ENCODE measurements around the gene HIGD1A. TPM values are rescaled to one million over a fixed set of nuclear protein-coding genes. Genes with fewer than 3 reads are reported as not detected.

Gene HIGD1A
- total RNA-seq, 1 donor from 2014 or later: 150 TPM

DNA sequence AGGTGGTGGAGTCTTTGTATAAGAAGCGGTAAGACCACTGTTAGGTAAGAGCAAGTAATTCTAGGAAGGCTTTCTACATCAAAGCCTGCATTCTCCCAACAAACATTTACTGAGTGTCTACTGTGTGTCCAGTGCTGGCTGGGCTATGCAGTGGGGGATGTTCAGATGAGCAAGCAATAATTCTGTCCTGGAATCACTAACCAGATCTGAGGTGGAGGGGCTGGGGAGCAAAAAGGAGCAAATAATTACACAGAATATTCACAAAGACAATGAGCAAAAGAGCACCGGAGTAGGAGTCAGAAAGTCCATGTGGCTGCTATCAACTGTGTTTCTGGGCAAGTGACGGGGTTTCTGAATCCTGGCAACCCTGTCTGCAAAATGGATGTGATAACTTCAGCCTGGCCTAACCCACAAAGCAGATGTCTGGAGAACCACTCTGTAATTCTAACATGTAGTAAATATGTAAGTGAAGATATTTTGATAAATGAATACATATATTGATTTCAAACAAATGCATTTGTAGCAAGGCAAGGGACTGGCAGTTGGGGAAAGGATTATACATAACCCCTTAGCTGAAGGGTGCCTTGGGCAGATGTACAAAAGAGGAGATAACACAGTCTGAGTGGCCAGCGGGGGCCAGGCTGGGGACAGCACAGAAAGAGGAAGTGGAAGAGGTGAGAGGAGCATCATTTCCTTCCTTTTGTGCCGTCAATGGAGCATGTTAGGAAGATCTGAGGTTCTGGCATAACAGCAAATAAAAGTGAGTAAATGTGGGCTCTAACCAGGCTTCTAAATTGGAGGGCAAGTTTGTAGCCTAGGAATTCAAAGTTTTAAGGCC, 42.6 kb upstream of the HIGD1A start:
- Mint-ChIP-seq H3K9me3 (ENCODE audit: unreplicated experiment) (no peaks in the 10 kb centered on the region), H3K4me3 (ENCODE audit: unreplicated experiment) (no peak overlapping the region), H3K4me1 (ENCODE audit: low read depth, unreplicated experiment) (peaks cover 42% of the 10 kb centered on the region), H3K27ac (ENCODE audit: unreplicated experiment) (peak overlapping the region; percentile 21), H3K27me3 (ENCODE audit: low read depth, unreplicated experiment) (no peaks in the 10 kb centered on the region), H3K36me3 (ENCODE audit: low read depth, unreplicated experiment) (no peaks in the 10 kb centered on the region)
- Histone ChIP-seq H3K79me2 (ENCODE audit: insufficient read depth, low read length) (no peaks in the 10 kb centered on the region), H3K4me1 (ENCODE audit: insufficient read depth, low read length) (no peaks in the 10 kb centered on the region), H3K4me2 (ENCODE audit: low read length) (no peak overlapping the region), H3K9ac (ENCODE audit: low read length) (no peak overlapping the region), H3K27me3 (ENCODE audit: insufficient read depth, low read length) (peaks cover 3% of the 10 kb centered on the region), H3K36me3 (ENCODE audit: insufficient read depth, low read length) (no peaks in the 10 kb centered on the region), H3K27ac (ENCODE audit: low read depth, low read length) (no peak overlapping the region), H2AFZ (ENCODE audit: low read depth, low read length) (no peak overlapping the region), H3K4me3 (ENCODE audit: insufficient read depth, low read depth, low read length) (no peak overlapping the region), H3K9me3 (ENCODE audit: insufficient read depth, low read depth, low read length) (no peaks in the 10 kb centered on the region), H4K20me1 (ENCODE audit: insufficient read depth, low read length) (no peaks in the 10 kb centered on the region)
- TF ChIP-seq EZH2 (IDR thresholded peaks at IDR 0.05; ENCODE audit: insufficient read depth, low read length): no peak
- TF ChIP-seq, protein P1, sequence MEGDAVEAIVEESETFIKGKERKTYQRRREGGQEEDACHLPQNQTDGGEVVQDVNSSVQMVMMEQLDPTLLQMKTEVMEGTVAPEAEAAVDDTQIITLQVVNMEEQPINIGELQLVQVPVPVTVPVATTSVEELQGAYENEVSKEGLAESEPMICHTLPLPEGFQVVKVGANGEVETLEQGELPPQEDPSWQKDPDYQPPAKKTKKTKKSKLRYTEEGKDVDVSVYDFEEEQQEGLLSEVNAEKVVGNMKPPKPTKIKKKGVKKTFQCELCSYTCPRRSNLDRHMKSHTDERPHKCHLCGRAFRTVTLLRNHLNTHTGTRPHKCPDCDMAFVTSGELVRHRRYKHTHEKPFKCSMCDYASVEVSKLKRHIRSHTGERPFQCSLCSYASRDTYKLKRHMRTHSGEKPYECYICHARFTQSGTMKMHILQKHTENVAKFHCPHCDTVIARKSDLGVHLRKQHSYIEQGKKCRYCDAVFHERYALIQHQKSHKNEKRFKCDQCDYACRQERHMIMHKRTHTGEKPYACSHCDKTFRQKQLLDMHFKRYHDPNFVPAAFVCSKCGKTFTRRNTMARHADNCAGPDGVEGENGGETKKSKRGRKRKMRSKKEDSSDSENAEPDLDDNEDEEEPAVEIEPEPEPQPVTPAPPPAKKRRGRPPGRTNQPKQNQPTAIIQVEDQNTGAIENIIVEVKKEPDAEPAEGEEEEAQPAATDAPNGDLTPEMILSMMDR (IDR thresholded peaks at IDR 0.05; ENCODE audit: insufficient read depth, low read depth, low read length): no peak
- FAIRE-seq: no peak
- DNase-seq (ENCODE audit: low read depth): no peak

DNA sequence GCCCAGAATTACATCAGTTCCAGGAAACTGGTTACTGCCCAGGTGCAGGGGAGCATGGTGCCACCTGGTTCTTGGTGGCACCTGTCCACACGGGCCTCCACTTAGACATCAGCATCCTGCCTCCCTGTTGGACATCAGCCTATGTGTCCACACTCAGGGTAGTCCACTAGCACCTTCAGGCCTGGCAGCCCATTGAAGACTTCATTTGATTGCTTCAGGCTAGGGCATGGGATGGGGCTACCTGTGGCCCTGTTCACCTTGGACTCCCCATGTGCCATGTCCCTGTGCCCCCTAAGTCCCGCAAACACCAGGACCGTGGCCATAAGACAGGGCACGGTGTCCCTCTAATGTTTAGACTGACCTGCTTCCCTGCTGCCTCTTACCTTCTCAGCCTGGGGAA, 40.5 kb upstream of the HIGD1A start:
- no peaks in the 10 kb centered on the region for H3K9me3 ChIP-seq (ENCODE audit: insufficient read depth, low read depth, low read length)
- no peaks in the 10 kb centered on the region for H3K27me3 ChIP-seq (ENCODE audit: insufficient read depth, low read length)
- H3K36me3 Mint-ChIP-seq (ENCODE audit: low read depth, unreplicated experiment): no peaks in the 10 kb centered on the region
- H4K20me1 ChIP-seq (ENCODE audit: insufficient read depth, low read length): no peaks in the 10 kb centered on the region
- H3K27me3 Mint-ChIP-seq (ENCODE audit: low read depth, unreplicated experiment): no peaks in the 10 kb centered on the region
- no peak overlapping the region for H2AFZ ChIP-seq (ENCODE audit: low read depth, low read length)
- FAIRE-seq (no peak), DNase-seq (ENCODE audit: low read depth) (no peak)
- peaks cover 29% of the 10 kb centered on the region for H3K4me1 Mint-ChIP-seq (ENCODE audit: low read depth, unreplicated experiment)
- no peak for TF ChIP-seq EZH2 (IDR thresholded peaks at IDR 0.05; ENCODE audit: insufficient read depth, low read length)
- TF ChIP-seq, protein P1 (IDR thresholded peaks at IDR 0.05; ENCODE audit: insufficient read depth, low read depth, low read length): no peak
- H3K27ac ChIP-seq (ENCODE audit: low read depth, low read length): no peak overlapping the region
- H3K9ac ChIP-seq (ENCODE audit: low read length): no peak overlapping the region
- H3K4me3 ChIP-seq (ENCODE audit: insufficient read depth, low read depth, low read length): no peak overlapping the region
- H3K36me3 ChIP-seq (ENCODE audit: insufficient read depth, low read length): no peaks in the 10 kb centered on the region
- H3K79me2 ChIP-seq (ENCODE audit: insufficient read depth, low read length): no peaks in the 10 kb centered on the region
- H3K9me3 Mint-ChIP-seq (ENCODE audit: unreplicated experiment): no peaks in the 10 kb centered on the region
- H3K4me1 ChIP-seq (ENCODE audit: insufficient read depth, low read length): no peaks in the 10 kb centered on the region
- no peak overlapping the region for H3K4me3 Mint-ChIP-seq (ENCODE audit: unreplicated experiment)
- H3K4me2 ChIP-seq (ENCODE audit: low read length): no peak overlapping the region
- no peak overlapping the region for H3K27ac Mint-ChIP-seq (ENCODE audit: unreplicated experiment)

DNA sequence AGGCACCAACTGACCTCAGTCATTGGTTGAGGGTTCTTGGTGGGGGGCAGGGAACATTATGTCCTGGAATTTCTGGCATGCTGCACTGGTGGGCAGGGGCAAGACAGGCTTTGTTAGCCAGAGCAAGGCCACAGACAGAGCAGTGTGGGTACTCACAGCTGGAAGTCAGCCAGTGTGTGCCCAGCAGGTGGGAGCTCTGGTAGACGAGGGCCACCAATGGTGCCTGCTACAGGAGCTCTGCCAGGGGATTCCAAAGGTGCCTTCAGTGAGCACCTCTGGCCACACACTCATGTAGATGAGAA, 40.1 kb upstream of the HIGD1A start:
- no peak overlapping the region for H3K27ac ChIP-seq (ENCODE audit: low read depth, low read length)
- H3K9me3 ChIP-seq (ENCODE audit: insufficient read depth, low read depth, low read length): no peaks in the 10 kb centered on the region
- H4K20me1 ChIP-seq (ENCODE audit: insufficient read depth, low read length): no peaks in the 10 kb centered on the region
- Mint-ChIP-seq H3K4me3 (ENCODE audit: unreplicated experiment) (no peak overlapping the region), H3K4me1 (ENCODE audit: low read depth, unreplicated experiment) (peaks cover 30% of the 10 kb centered on the region), H3K27me3 (ENCODE audit: low read depth, unreplicated experiment) (peaks cover under 1% of the 10 kb centered on the region), H3K36me3 (ENCODE audit: low read depth, unreplicated experiment) (no peaks in the 10 kb centered on the region), H3K27ac (ENCODE audit: unreplicated experiment) (no peak overlapping the region), H3K9me3 (ENCODE audit: unreplicated experiment) (no peaks in the 10 kb centered on the region)
- no peaks in the 10 kb centered on the region for H3K27me3 ChIP-seq (ENCODE audit: insufficient read depth, low read length)
- no peaks in the 10 kb centered on the region for H3K36me3 ChIP-seq (ENCODE audit: insufficient read depth, low read length)
- no peak overlapping the region for H3K4me3 ChIP-seq (ENCODE audit: insufficient read depth, low read depth, low read length)
- no peak overlapping the region for H2AFZ ChIP-seq (ENCODE audit: low read depth, low read length)
- no peak for FAIRE-seq
- no peak overlapping the region for H3K9ac ChIP-seq (ENCODE audit: low read length)
- no peaks in the 10 kb centered on the region for H3K4me1 ChIP-seq (ENCODE audit: insufficient read depth, low read length)
- no peaks in the 10 kb centered on the region for H3K79me2 ChIP-seq (ENCODE audit: insufficient read depth, low read length)
- DNase-seq (ENCODE audit: low read depth): no peak
- H3K4me2 ChIP-seq (ENCODE audit: low read length): no peak overlapping the region
- no peak for TF ChIP-seq EZH2 (IDR thresholded peaks at IDR 0.05; ENCODE audit: insufficient read depth, low read length)
- TF ChIP-seq, protein P1 (IDR thresholded peaks at IDR 0.05; ENCODE audit: insufficient read depth, low read depth, low read length): no peak
